Stimulated activated CD4-positive, alpha-beta T cell treated with anti-CD3 and anti-CD28 coated beads, Interleukin-4, amount 100 ng/mL, for 4 hours (primary cell): ENCODE results near the gene SERPINE2.
A peak's percentile ranks its signal among the peaks of the same experiment; 100 is the strongest.
"Not testable (repeated sequence)": the region's sequence is repeated elsewhere in the genome, so short reads cannot be mapped to it uniquely, and the experiment has no call there.

ENCODE experiments used
- DNase-seq, 2 experiments: peaks; one replicate each; pipeline ENCODE4 v3.0.0-alpha.2; 2020

The SERPINE2 gene

DNA sequence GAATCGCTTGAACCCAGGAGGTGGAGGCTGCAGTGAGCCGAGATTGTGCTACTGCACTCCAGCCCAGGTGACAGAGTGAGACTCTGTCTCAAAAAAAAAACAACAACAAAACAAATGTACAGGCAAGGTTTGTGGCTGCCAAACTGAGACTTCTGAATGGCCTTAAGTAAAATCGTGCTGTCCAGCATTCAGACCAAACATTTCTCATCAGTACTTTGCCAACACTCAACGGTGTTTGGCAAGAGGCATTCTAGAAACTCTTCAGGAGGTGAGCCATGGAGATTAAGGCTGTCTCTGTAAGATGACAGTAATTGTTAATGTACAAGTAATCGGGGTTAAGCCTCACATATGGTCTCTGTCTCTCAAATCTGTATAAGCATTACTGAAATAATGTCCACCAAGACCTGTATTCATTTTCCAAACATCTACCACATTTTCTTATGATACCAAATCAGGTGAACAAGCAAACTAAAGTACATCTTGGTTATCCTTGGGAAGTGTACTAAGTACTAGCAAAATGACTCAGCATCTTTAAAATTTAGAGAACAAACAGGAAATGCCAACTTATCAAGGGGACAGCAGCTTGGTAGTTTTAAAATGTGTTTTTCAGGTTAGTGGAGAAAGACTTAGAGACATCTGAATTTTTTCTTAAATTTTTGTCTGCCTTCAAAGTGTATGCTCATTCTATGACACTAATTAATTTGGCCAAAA, 29.3 kb downstream of the SERPINE2 start:
- no peak for DNase-seq

DNA sequence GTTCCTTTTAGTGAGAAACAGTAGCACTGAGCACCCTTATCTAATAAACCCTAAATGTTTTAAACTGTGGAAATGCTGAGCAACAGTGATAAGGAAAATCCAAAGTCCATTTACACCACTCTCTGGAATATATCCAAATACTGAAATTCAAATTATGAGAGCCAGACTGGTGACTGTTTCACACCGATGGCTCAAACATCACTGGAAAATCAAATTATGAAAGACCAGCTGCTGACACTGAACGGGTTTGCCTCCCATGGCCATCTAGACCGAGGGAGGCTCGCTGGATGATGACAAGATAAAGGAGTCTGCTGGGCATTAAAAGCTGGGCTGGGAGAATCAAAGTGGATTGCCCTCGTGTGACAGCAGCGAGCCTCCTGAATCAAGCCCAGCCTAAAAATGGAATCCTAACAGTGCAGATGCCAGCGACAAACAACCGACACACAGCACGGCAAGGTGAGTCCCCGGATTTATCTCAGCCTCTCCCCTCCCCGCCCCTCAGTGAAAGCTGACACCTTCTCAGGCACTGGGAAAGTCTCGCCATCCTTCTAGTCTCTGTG, 30.3 kb downstream of the SERPINE2 start:
- DNase-seq: no peak

DNA sequence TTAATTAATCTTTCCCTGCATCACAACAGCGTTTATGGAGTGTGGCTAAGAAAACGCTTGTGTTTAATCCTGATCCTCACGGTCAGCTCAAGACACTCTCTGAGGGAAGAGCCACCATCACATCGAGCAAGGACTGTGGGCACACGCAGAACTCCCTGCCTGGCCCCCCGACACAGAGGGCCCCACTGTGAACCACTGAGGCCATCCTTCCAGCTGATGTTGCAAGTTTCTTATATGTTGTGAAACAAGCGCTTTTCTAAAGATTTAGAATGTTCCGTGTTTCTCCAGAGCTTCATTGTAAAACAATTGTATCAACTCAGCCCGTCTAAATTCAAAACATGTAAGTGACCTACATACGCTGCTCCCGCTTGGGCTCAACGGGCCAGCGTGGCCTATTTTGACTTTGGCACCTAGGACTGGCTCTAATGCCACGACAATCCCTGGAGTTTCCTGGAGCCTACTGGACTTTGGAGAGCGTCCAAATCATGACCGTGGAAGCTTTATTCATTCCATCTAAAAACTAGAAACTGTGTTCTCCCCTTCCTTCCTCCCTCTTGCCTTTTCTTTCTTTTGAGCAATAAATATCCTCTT, 34.9 kb downstream of the SERPINE2 start:
- DNase-seq: no peak

DNA sequence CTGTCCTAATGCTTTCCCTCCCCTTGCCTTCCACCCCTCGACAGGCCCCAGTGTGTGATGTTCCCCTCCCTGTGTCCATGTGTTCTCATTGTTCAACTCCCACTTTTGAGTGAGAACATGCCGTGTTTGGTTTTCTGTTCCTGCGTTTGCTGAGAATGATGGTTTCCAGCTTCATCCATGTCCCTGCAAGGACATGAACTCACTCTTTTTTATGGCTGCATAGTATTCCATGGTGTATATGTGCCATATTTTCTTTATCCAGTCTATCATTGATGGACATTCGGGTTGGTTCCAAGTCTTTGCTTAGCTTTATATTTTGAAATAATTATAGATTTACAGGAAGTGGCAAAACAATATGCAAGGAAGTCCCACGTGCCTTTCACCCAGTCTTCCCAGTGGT, 38.4 kb downstream of the SERPINE2 start:
- DNase-seq: not testable (repeated sequence)

DNA sequence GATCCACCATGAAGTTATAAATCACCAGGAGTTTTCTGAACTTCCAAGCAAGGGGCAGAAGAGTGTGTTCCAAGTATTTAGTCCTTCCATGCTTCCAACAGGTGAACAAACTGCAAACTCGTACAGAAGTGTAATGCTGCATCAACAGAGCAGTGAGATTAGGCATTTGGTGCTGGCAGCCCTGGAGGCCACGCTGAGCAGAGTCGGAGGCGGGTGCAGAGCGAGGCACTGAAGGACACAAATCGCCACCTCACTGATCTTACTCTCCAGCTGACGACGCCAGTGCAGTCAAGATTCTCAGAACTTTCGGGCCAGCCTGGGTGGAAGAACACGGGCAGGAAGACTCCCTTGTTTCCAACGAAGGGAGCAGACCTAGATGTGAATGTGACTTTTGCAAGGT, 39.2 kb downstream of the SERPINE2 start:
- DNase-seq: no peak

DNA sequence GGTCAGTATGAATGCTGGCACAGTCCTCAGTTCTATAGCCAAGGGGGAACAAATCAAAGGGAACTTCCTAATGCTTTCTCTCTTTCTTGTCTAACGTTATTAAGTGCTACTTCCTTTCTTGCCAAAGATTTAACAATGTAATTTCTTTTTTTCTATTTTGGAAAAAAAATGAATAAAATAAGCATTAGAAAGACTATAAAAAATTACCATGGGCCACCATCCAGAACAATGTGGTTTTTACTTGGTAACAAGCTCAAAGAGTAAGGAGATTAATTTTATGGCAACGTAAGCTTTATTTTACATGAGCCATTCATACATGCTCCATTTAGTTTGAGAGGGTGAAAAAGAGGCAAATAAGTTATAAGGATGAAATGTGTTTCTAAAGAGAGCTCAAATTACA, 40.1 kb downstream of the SERPINE2 start:
- no peak for DNase-seq

DNA sequence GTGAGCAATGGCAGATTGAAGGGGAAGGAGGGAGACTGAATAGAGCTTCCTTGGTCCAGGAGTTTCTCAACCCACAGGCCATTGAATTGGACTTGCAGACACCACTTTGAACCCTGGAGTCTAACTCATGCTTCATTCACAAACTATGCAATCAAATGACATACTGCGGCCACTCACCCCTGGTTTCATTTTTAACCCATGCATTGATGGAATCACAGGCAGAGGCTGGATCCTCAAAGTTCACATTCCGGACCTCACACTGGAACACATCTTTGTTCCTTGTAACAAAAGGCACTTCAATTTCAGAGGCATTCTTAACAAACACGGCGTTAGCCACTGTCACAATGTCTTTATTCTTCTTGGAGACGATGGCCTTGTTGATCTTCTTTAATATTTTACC, 41.1 kb downstream of the SERPINE2 start:
- no peak for DNase-seq

DNA sequence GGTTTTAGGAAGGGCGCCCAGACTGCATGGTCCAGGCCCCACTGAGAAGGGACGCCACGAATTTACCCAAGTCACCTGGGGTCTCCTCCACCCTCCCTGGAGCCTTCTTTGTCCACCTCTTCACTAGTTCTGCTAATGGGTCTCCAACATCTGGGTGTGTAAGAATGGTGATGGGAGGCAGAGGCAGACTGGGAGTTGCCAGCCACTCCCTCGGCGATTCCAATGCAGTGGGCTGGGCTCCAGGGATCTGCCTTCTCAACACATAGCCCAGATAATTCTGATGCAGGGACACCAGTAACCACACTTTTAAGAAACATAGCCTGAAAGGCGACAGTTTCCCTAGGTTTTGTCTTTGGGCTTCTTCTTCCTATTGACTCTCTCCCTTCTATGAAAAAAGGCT, 42.7 kb downstream of the SERPINE2 start:
- no peak for DNase-seq

DNA sequence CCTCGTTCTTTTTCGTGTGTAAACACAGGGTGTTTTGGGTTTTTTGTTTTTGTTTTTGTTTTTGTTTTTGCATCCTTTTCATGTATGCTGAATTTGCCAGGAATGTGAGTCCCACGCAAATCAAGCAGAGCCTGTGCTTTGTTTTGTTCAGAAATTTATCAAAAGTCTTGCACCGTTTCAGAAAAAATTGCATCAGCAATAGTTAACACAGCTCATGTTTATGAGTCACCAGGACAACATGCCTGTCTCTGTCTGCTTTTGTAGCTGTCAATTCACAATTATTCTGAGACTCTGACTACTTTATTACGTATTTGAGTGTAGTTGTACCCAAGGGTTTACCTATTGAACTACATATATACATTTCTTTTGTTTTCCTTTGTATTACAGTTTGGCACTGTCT, 43.5 kb downstream of the SERPINE2 start:
- no peak for DNase-seq

DNA sequence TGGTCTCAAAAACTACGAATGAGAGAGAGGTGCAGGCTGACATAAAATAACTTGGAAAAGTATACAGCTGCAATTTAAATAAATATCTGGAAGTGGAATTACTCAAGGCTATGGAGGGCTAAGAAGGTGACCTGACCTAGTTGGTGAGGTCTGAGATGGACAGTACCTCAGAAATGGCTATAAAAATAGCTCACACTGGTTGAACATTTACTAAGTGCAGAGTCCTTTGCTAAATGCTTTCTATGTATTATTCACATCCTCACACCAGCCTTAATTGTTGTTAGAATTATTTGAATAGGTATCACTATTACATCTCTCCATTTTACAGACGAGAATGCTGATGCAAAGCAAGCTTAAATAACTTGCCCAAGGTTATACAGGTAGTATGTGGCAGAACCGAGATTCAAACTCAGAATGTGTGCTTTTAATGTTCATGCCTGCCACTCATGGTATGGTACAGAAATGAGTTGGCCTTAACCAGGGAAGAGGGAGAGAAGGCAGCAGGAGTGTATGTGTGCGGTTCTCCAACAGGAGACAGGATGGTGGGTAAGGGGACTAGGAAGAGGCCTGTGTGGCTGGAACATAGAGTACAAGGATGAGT, 44.4 kb downstream of the SERPINE2 start:
- no peak for DNase-seq

DNA sequence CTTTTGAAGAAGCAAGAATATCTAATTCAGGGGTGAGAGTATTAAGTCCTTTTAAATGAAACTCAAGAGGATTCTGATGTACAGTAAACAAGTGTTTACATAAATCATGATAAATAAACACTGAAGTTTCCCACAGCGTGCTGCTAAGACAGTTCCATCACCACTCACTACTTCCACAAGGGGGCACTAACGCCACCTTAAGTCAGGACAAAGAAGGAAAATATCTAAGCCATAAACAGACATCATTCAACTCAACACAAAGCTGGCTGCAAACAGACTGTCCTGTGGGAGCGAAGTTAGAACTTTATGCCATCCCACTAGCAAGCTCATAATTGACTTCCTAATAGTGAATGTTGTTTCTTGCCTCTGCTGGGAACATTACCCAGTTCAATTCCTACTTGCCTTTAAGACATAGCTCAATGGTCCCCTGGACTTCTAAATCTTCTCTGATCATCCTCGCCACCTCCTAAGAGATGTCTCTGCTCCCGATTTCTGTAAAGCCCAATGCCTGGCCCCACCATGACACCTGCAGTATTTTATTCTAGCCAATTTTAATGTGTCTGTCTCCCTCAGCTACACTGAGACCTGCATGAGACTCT, 45.4 kb downstream of the SERPINE2 start:
- DNase-seq: peak; percentile 43 to 53

DNA sequence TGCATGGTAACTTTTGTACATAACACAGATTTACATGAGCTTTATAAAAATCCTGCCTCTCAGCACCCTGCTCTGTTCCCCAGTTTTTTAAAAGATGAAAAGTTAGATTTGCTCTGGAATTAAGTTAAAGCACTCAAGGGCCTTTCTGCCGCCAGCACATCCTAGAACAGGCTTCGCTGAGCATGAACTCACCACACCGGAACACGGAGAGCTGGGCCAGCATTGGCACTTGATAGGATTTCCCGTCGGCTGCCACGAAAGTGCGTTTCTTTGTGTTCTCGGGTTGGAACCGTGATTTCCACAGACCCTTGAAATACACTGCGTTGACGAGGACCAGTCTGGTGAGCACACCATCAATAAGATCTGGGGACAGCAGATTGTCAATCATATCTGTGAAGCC, 47.5 kb downstream of the SERPINE2 start:
- DNase-seq: no peak

DNA sequence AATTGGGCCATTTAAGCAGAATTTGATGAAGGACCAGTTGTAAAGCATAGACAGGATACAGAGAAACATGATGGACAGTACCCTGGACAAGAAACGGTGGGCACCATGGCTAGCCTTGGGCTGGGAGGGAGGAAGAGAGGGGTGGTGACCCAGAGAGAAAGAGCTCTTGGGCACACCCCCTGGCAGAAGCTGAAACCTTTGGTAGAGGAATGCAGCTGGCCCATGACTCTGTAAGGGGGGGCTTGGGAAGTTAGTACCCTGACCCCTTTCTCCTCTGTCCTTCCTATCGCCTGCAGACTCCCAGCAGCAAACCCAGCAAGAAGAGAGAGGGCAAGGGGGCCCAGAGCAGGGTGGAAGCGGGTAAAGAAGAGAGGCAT, 49.2 kb downstream of the SERPINE2 start:
- DNase-seq: no peak

DNA sequence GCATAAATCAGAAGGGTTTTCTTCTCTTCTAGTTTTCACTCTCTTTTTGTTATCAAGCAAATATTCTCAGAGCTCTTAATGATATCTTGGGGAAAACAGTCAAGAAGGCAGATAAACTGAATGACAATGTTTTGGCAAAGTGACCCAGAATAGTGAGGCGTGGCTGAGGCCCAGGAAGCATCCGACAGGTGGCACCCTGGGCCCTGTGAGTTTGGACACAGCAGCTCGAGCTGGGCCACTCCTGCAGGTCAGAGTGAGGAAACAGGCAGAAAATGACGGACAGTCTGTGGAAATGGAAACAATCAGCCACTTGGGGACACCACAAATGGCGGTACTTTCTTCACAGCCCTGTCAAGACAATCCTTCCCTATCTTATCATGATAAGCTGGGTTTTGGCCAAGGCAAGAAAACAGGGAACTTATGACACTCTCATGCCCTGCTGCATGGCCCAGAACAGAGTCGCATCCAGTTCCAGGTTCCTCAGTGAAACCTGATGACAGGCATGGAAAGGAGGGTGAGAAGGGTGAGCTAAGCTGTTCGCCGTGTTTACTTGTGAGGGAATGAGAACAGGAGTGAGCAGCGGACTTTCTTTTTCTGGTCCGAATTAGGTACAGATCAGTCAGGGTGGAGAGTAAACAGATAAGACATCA, 49.8 kb downstream of the SERPINE2 start:
- no peak for DNase-seq

DNA sequence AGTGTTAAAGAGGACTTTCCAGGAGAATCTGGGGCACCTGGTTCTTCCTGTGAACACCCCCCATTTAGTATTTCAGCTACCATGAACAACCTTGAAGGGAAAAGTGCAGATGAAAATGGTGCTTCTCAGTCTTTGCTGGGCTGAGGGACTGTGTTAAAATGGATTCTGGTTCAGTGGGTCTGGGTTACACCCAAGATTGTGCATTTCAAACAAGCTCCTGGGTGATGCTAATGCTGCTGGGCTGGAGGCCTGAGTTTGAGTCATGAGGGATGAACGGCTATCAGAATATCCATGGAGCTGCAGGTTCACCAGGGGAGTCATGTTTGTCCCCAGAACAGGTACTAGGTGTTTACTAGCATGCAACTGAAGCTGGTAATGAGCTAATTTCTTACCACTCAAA, 57.8 kb downstream of the SERPINE2 start:
- DNase-seq: no peak

DNA sequence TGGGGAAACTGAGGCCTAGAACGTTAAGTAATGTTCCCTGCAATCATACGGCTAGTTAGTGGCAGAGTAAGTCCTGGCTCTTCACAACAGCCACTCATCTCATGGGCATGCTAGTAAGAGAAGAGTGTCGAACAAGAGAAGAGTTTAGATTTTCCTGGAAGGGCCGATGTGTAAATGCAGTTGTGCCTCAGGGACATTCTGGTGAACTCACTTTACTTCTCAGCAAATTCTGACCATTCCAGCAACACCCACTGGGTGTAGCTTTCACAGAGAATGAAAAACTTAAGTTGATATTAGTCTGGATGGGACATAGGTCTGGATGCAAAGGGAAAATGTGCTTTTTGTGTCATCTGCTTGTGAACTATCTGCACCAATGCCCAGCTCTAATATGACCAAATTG, 58.3 kb downstream of the SERPINE2 start:
- DNase-seq: no peak

DNA sequence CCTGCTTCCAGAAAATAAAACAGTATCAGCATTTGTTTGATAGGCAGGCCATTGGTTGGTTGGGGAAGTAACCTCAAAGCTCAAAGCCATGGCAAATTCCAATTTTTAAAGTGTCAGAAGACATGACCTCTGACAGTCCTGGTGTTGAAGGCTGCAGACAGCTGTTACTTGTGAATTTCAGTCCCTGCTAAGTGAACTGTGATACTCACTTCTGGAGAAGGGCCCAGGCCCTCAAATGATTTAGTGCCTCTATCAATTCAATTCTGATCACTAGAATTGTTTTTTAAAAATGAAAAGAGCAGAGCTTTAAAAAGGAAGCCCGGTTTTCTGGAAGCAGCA, 58.7 kb downstream of the SERPINE2 start:
- DNase-seq: no peak

DNA sequence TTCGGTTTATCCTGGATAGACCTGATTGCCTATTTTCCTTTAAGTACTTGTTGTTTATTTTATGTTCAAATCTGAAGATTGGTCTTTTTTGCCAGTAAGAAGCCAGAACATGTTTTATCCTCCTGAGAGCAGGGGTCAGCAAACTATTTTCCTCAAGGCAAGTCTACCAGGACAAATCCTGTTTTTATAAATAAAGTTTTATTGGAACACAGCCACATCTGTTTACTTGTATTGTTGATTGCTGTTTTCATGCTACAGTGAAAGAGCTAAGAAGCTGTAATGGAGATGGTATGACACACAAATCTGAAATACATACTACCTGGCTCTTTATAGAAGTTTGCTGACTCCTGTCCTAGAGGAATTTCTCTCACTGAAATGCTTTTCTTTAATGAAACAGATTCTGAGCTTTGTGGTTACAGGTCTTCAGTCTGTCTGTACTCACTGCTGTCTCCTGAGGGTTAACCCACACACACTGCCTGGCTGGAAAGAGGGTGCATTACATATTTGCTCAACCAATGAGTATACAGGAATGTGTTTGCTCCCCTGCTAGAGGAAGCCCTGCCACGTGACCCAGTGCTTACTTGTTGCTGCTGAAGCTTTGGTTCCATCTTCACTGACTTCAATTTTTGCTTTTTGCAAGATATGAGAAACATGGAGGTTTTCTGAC, 59.2 kb downstream of the SERPINE2 start:
- no peak for DNase-seq

DNA sequence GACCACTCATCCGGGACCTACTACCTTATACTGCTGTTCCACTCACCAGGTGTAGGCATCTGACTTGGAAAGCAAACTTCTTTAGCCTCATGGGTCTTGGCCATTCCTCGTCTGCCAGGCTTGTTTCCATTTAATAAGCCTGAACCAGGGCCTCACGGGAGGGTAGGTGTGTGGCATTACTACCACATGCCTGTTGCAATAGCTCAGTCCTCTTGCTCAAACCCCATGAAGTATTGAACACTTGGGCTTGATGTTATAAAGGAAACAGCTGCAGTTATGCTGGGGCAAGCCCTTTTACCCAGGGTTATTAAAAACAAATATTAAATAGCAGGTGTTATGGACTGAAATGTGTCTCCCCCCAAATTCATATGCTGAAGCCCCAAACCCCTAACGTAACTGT, 60.6 kb downstream of the SERPINE2 start:
- DNase-seq: no peak

DNA sequence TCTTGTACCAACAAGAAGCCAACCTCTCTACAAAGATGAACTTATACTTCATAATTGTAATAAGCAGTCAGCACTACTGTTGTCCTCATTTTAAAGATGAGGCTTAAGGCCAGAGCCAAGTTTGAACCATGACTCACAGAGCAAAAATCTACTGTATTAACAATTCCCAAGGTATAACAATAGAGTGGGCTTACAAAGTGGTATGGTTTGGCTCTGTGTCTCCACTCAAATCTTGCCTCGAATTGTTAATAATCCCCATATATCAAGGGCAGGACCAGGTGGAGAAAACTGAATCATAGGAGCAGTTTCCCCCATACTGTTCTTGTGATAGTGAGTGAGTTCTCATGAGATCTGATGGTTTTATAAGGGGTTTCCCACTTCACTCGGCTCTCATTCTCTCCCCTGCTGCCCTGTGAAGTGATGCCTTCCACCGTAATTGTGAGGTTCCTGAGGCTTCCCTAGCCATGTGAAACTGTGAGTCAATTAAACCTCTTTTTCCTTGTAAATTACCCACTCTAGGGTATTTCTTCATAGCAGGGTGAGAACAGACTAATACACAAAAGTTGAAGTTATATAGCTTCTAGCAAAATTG, 62.4 kb downstream of the SERPINE2 start:
- DNase-seq: no peak

DNA sequence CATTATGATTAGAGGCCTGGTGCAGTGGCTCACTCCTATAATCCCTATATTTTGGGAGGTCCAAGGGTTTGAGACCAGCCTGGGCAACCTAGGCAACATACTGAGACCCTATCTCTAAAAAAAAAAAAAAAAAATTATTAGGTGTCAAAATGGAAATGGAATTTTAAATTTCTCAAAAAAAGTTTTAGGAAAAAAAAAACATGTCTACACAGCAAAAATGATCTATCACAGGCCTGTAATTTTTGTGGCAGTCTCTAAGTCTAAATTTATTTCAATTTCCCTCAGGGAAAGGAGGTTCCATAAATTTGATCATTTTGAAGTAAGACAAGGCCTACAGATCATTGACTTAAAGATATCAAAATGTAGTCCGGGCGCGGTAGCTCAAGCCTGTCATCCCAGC, 65.5 kb downstream of the SERPINE2 start:
- DNase-seq: no peak

DNA sequence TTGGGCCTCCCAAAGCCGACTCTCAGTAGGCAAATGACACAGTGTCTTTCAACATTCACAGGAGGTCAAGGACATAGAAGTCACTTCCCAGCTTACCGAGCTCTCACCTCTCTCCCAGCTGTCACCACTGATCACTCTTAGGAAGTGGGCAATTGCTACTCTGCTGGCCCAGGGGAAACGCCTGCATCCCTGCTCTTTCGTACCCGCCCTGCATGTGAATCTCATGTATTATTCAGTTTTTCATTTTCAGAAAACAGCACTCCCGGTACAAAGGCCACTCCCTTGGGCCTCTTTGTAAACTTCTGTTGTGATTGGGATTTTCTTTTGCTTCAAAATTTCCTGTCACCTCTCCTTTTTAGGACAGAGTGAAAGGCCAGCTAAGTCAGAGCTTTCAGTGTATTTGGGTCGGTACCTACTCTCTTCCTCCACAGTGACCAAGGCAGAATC, 66.4 kb downstream of the SERPINE2 start:
- DNase-seq: no peak

DNA sequence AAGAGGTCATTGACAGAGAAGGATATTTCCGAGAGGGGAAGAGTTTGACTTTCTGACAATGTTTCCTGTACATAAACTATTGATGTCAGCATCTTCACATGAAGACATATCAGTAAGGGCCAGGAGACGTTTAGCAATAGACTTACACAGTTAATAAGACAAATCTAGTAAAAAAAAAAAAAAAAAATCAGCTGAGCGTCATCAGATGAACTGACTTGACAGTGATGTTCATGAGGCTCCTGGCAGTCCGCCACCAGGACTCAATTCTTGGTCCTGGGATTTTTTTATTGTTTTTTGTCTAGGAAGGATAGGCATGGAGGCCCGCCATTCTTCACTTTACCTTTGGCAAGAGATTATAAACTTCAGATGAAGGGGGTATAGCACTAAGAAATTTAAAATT, 67.4 kb downstream of the SERPINE2 start:
- no peak for DNase-seq
